H1 (cell line): ENCODE results near the gene GABARAPL2. TPM values are rescaled to one million over a fixed set of nuclear protein-coding genes. Genes with fewer than 3 reads are reported as not detected.

ENCODE experiments used
- CTCF ChIA-PET: fragments of 300-600 bp; sonication (Branson Sonifier 250); formaldehyde crosslinking; loops from one replicate; lab custom pipeline; 2021; ENCODE audit not compliant: partially characterized antibody; lab: Charles Lee
- POLR2A ChIA-PET: fragments of 300-600 bp; sonication (Branson Sonifier 250); formaldehyde crosslinking; loops from one replicate; lab custom pipeline; 2021; ENCODE audit warnings: inconsistent platforms; ENCODE audit not compliant: partially characterized antibody; lab: Charles Lee
- DNase-seq, 2 experiments: peaks; one replicate each; pipeline versions ENCODE4 v3.0.0 to v3.0.0-alpha.2; 2010 to 2022; ENCODE audit warnings: low spot score in 2 of 2, low read depth in 1 of 2, mixed read lengths in 1 of 2
- FAIRE-seq: peaks from 2 replicates; lab custom pipeline; 2011; peaks lifted over from hg19 to GRCh38; lab: Jason Lieb, UNC
- H2AFZ ChIP-seq: 2 replicates; pipeline ENCODE4 v1.8.1; 2012; ENCODE audit warnings: low read length, inconsistent platforms
- H2AK5ac ChIP-seq: 2 replicates; pipeline ENCODE4 v1.6.1; 2013; ENCODE audit warnings: low read depth, low read length
- H2BK120ac ChIP-seq: replicated peaks from 2 replicates; pipeline ENCODE3; 2013; ENCODE audit warnings: low read depth, low read length, inconsistent platforms
- H2BK12ac ChIP-seq: 2 replicates; pipeline ENCODE4 v1.6.1; 2013; ENCODE audit warnings: low read depth, low read length
- H2BK15ac ChIP-seq: 2 replicates; pipeline ENCODE4 v1.6.1; 2013; ENCODE audit warnings: low read length
- H2BK20ac ChIP-seq: 2 replicates; pipeline ENCODE4 v1.6.1; 2013; ENCODE audit warnings: low read length
- H2BK5ac ChIP-seq: 2 replicates; pipeline ENCODE4 v1.6.1; 2013; ENCODE audit warnings: low read depth, low read length
- H3K14ac ChIP-seq: 2 replicates; pipeline ENCODE4 v1.6.1; 2013; ENCODE audit warnings: inconsistent platforms; ENCODE audit not compliant: insufficient read length
- H3K18ac ChIP-seq: 2 replicates; pipeline ENCODE4 v1.6.1; 2013; ENCODE audit warnings: low read length; ENCODE audit errors: extremely low read depth
- H3K23ac ChIP-seq: 2 replicates; pipeline ENCODE4 v1.6.1; 2013; ENCODE audit warnings: inconsistent platforms; ENCODE audit not compliant: insufficient read length
- H3K23me2 ChIP-seq: 2 replicates; pipeline ENCODE4 v1.6.1; 2013; ENCODE audit warnings: low read depth, low read length
- H3K27ac ChIP-seq: 2 replicates; pipeline ENCODE4 v1.6.1; 2011; ENCODE audit warnings: low read depth, low read length, inconsistent platforms
- H3K27me3 ChIP-seq, 4 experiments: replicated peaks in 1 of 4; 1 replicate in 1 of 4; 2 replicates in 3 of 4; pipeline versions ENCODE4 v1.6.1 to v1.8.1; 2011 to 2013; ENCODE audit warnings: low read length in 3 of 4, mild to moderate bottlenecking in 3 of 4, inconsistent platforms in 2 of 4, mixed read lengths in 2 of 4, moderate library complexity in 1 of 4; ENCODE audit not compliant: control insufficient read depth in 3 of 4, insufficient read depth in 3 of 4; ENCODE audit errors: extremely low read depth in 1 of 4
- H3K36me3 ChIP-seq, 4 experiments: 2 replicates each; pipeline versions ENCODE4 v1.6.1 to v1.8.1; 2011 to 2013; ENCODE audit warnings: mild to moderate bottlenecking in 4 of 4, low read length in 3 of 4, moderate library complexity in 2 of 4, control low read depth in 1 of 4, inconsistent platforms in 1 of 4; ENCODE audit not compliant: insufficient read depth in 4 of 4, control insufficient read depth in 2 of 4
- H3K4ac ChIP-seq: replicated peaks from 2 replicates; pipeline ENCODE3; 2013; ENCODE audit warnings: low read length, low read depth, mixed read lengths, inconsistent platforms; ENCODE audit not compliant: insufficient read length
- H3K4me1 ChIP-seq, 4 experiments: replicated peaks in 1 of 4; 1 replicate in 1 of 4; 2 replicates in 3 of 4; pipeline versions ENCODE4 v1.6.1 to v1.8.1; 2011 to 2013; ENCODE audit warnings: low read length in 3 of 4, inconsistent platforms in 2 of 4, mixed read lengths in 1 of 4; ENCODE audit not compliant: insufficient read depth in 4 of 4, control insufficient read depth in 3 of 4
- H3K4me2 ChIP-seq, 2 experiments: 2 replicates each; pipeline versions ENCODE4 v1.6.1 to v1.8.1; 2011 to 2013; ENCODE audit warnings: low read depth in 2 of 2, low read length in 2 of 2, control low read depth in 1 of 2, inconsistent platforms in 1 of 2, mild to moderate bottlenecking in 1 of 2; ENCODE audit not compliant: insufficient read depth in 1 of 2
- H3K4me3 ChIP-seq, 4 experiments: fragments of 200-600, 300-600 bp in 1 of 4; sonication (generic), shearing (Covaris generic), sonication (Bioruptor Twin) in 1 of 4; 2 replicates each; pipeline versions ENCODE4 v1.5.1 to v1.8.1; 2011 to 2016; ENCODE audit warnings: low read length in 4 of 4, low read depth in 3 of 4, control low read depth in 2 of 4, inconsistent platforms in 2 of 4, mild to moderate bottlenecking in 2 of 4, mixed read lengths in 1 of 4, moderate library complexity in 1 of 4; ENCODE audit not compliant: insufficient read depth in 2 of 4; ENCODE audit errors: extremely low read depth in 1 of 4
- H3K56ac ChIP-seq: replicated peaks from 2 replicates; pipeline ENCODE3; 2013; ENCODE audit warnings: low read depth, mild to moderate bottlenecking, mixed read lengths, low read length, inconsistent platforms; ENCODE audit not compliant: insufficient read length
- H3K79me1 ChIP-seq: 2 replicates; pipeline ENCODE4 v1.6.1; 2013; ENCODE audit warnings: low read depth, low read length, control low read depth
- H3K79me2 ChIP-seq, 2 experiments: 2 replicates each; pipeline versions ENCODE4 v1.6.1 to v1.8.1; 2012 to 2013; ENCODE audit warnings: low read length in 2 of 2, mild to moderate bottlenecking in 2 of 2, inconsistent platforms in 1 of 2; ENCODE audit not compliant: insufficient read depth in 2 of 2, control insufficient read depth in 1 of 2
- H3K9ac ChIP-seq, 4 experiments: replicated peaks in 1 of 4; 1 replicate in 1 of 4; 2 replicates in 3 of 4; pipeline versions ENCODE4 v1.6.1 to v1.8.1; 2011 to 2013; ENCODE audit warnings: low read depth in 3 of 4, low read length in 3 of 4, control low read depth in 2 of 4, mild to moderate bottlenecking in 2 of 4, moderate library complexity in 2 of 4, inconsistent platforms in 1 of 4; ENCODE audit errors: extremely low read depth in 1 of 4
- H3K9me3 ChIP-seq, 2 experiments: 2 replicates each; pipeline versions ENCODE4 v1.6.1 to v1.8.1; 2012 to 2013; ENCODE audit warnings: mild to moderate bottlenecking in 2 of 2, moderate library complexity in 2 of 2, control low read depth in 1 of 2, inconsistent platforms in 1 of 2, low read depth in 1 of 2, low read length in 1 of 2, mixed read lengths in 1 of 2; ENCODE audit not compliant: insufficient read depth in 2 of 2
- H4K20me1 ChIP-seq, 2 experiments: replicated peaks in 1 of 2; 2 replicates each; pipeline versions ENCODE3 to v1.8.1; 2011 to 2013; ENCODE audit warnings: inconsistent platforms in 2 of 2, low read length in 2 of 2, mild to moderate bottlenecking in 1 of 2; ENCODE audit not compliant: insufficient read depth in 2 of 2, control insufficient read depth in 1 of 2
- H4K5ac ChIP-seq: 2 replicates; pipeline ENCODE4 v1.6.1; 2013; ENCODE audit warnings: low read length, low read depth, mixed read lengths, inconsistent platforms; ENCODE audit not compliant: insufficient read length
- H4K8ac ChIP-seq: 2 replicates; pipeline ENCODE4 v1.8.0; 2013; ENCODE audit warnings: mild to moderate bottlenecking, moderate library complexity, low read length, inconsistent platforms; ENCODE audit not compliant: insufficient read depth; ENCODE audit errors: extremely low read depth
- H4K91ac ChIP-seq: replicated peaks from 2 replicates; pipeline ENCODE3; 2013; ENCODE audit warnings: low read length, mixed read lengths, inconsistent platforms; ENCODE audit not compliant: insufficient read length
- ASH2L ChIP-seq: fragments of 200-600, 300-600 bp; sonication (generic); IDR thresholded peaks from one replicate; pipeline ENCODE4 v1.7.1; 2017; ENCODE audit warnings: low read length
- BACH1 ChIP-seq: IDR thresholded peaks from 2 replicates; pipeline ENCODE4 v1.6.1; 2012; ENCODE audit warnings: low read length, improper control_type of control experiment
- BRCA1 ChIP-seq: IDR thresholded peaks from 2 replicates; pipeline ENCODE4 v1.6.1; 2012; ENCODE audit warnings: low read depth, low read length, improper control_type of control experiment
- CHD1 ChIP-seq: IDR thresholded peaks from 2 replicates; pipeline ENCODE4 v1.6.1; 2012; ENCODE audit warnings: low read depth, low read length, improper control_type of control experiment
- CTBP2 ChIP-seq: IDR thresholded peaks from 2 replicates; pipeline ENCODE4 v1.7.0; 2011; ENCODE audit warnings: borderline replicate concordance, mild to moderate bottlenecking, moderate library complexity, mixed read lengths, low read length; ENCODE audit not compliant: insufficient read depth, insufficient read length
- CTCF ChIP-seq, 3 experiments: IDR thresholded peaks; 1 replicate in 2 of 3; 2 replicates in 1 of 3; pipeline versions ENCODE4 v1.5.1 to v1.6.1; 2011; ENCODE audit warnings: low read length in 3 of 3, mild to moderate bottlenecking in 3 of 3, inconsistent platforms in 2 of 3, low read depth in 1 of 3, moderate library complexity in 1 of 3; ENCODE audit not compliant: insufficient read depth in 1 of 3; ENCODE audit errors: control extremely low read depth in 1 of 3
- GTF2F1 ChIP-seq: IDR thresholded peaks from 2 replicates; pipeline ENCODE4 v1.6.1; 2012; ENCODE audit warnings: low read depth, low read length, improper control_type of control experiment, borderline replicate concordance
- JUND ChIP-seq: IDR thresholded peaks from 2 replicates; pipeline ENCODE4 v1.6.1; 2011; ENCODE audit warnings: mild to moderate bottlenecking, improper control_type of control experiment, low read length
- POLR2A ChIP-seq, 2 experiments: IDR thresholded peaks; 1 replicate in 1 of 2; 2 replicates in 1 of 2; pipeline ENCODE4 v1.6.1; 2011; ENCODE audit warnings: low read depth in 2 of 2, low read length in 2 of 2, mild to moderate bottlenecking in 2 of 2; ENCODE audit errors: control extremely low read depth in 1 of 2
- SRF ChIP-seq: IDR thresholded peaks from 2 replicates; pipeline ENCODE4 v1.6.1; 2011; ENCODE audit warnings: mild to moderate bottlenecking, low read depth, low read length, moderate library complexity
- TAF1 ChIP-seq: IDR thresholded peaks from 2 replicates; pipeline ENCODE4 v1.6.1; 2011; ENCODE audit warnings: mild to moderate bottlenecking, low read depth, low read length
- TBP ChIP-seq: IDR thresholded peaks from 2 replicates; pipeline ENCODE4 v1.6.1; 2011; ENCODE audit warnings: low read depth, low read length, improper control_type of control experiment
- WGBS, 2 experiments: shearing (Covaris generic) in 1 of 2; methylation state at CpG; one replicate each; pipeline versions ENCODE4 v1.1.6 to v1.1.7; 2013 to 2015; ENCODE audit warnings: low lambda C conversion rate in 2 of 2, mixed read lengths in 2 of 2, inconsistent platforms in 1 of 2, low coverage in 1 of 2, missing lambda C conversion rate in 1 of 2; ENCODE audit not compliant: insufficient replicate concordance in 2 of 2, insufficient coverage in 1 of 2, insufficient read length in 1 of 2; ENCODE audit errors: extremely low coverage in 1 of 2, missing lambda C conversion rate in 1 of 2; 5-methylcytosine and 5-hydroxymethylcytosine counted together
- polyA plus RNA-seq, 7 experiments: library from polyadenylated mRNA; depleted of rRNA in 3 of 7; stranded (reverse) in 5 of 7; unstranded in 2 of 7; fragments of >200 nt in 5 of 7; fragments of 200-250 nt in 2 of 7; gene quantifications; 1 replicate in 5 of 7; 2 replicates in 1 of 7; 4 replicates in 1 of 7; pipeline versions ENCODE4 v1.2.1 to v1.2.3, GENCODE V29; 2011 to 2013; ENCODE audit warnings: missing spikeins in 2 of 7, mixed read lengths in 2 of 7
- total RNA-seq: library from RNA; stranded (reverse); fragmentation: NEBNext Ultra II Directional; extraction: Animal tissue kit (Norgen Biotek cat#: 25700); gene quantifications from 2 replicates; pipeline ENCODE4 v1.2.1, GENCODE V29; 2021

Gene GABARAPL2
- total and polyA plus RNA-seq, 2 of the 8 experiments (the other 6 are each of a cell fraction or from before 2014, with no cell fraction given) = 65.8 to 71.3 TPM

- FAIRE-seq = no peak
- DNase-seq = no peak
- H2BK15ac ChIP-seq = no peak overlapping the region
- no peak overlapping the region for H3K4ac ChIP-seq
- no peak overlapping the region for H3K14ac ChIP-seq
- WGBS, 2 experiments = 96% methylated on average over 29 of the region's 29 CpGs; no CpG with 5 or more reads in 1 of the 2 experiments
- H3K18ac ChIP-seq = no peak overlapping the region
- no peak overlapping the region for H3K23ac ChIP-seq
- H2BK20ac ChIP-seq = no peak overlapping the region
- H2BK5ac ChIP-seq = no peak overlapping the region
- H3K79me2 ChIP-seq = no peaks in the 10 kb centered on the region
- POLR2A ChIA-PET = no interaction called here
- no peak for TF ChIP-seq CHD1
- no peak for TF ChIP-seq BACH1
- no peak for TF ChIP-seq JUND
- TF ChIP-seq CTBP2 = no peak
- TF ChIP-seq GTF2F1 = no peak
- TF ChIP-seq POLR2A (IDR thresholded peaks at IDR 0.05; ENCODE audit: control extremely low read depth in 1 of 2, low read depth in 2 of 2, low read length in 2 of 2) = no peak
- TF ChIP-seq ASH2L = no peak
- TF ChIP-seq TAF1 = no peak
- no peak for TF ChIP-seq TBP
- no peak for TF ChIP-seq SRF
- no peak for TF ChIP-seq BRCA1
- no peak for TF ChIP-seq CTCF (IDR thresholded peaks at IDR 0.05; ENCODE audit: control extremely low read depth in 1 of 3, insufficient read depth in 1 of 3, low read depth in 1 of 3, low read length in 3 of 3)
- TF ChIP-seq, all 59 proteins: peak for 0
- no peak overlapping the region for H4K5ac ChIP-seq
- no peaks in the 10 kb centered on the region for H3K79me1 ChIP-seq
- H3K36me3 ChIP-seq = no peaks in the 10 kb centered on the region
- H3K9ac ChIP-seq = no peak overlapping the region
- H2BK12ac ChIP-seq = no peak overlapping the region
- H3K4me3 ChIP-seq = no peak overlapping the region
- H3K9me3 ChIP-seq = no peaks in the 10 kb centered on the region
- H3K27me3 ChIP-seq = no peaks in the 10 kb centered on the region
- H2AFZ ChIP-seq = no peak overlapping the region; the same call in 1 of the 2 replicates
- H2BK120ac ChIP-seq = no peak overlapping the region
- CTCF ChIA-PET = interaction anchor here (0.7 to 9.3 kb wide), 2 partner anchors 9 to 198 kb away, joined by 3 to 203 read pairs; no protein-coding TSS in a partner anchor
- no peaks in the 10 kb centered on the region for H4K20me1 ChIP-seq
- H4K91ac ChIP-seq = no peak overlapping the region
- H3K23me2 ChIP-seq = no peaks in the 10 kb centered on the region
- no peak overlapping the region for H3K4me2 ChIP-seq
- no peak overlapping the region for H3K27ac ChIP-seq
- H3K56ac ChIP-seq = no peak overlapping the region
- no peaks in the 10 kb centered on the region for H3K4me1 ChIP-seq
- peak overlapping the region; percentile 54; the same call in 1 of the 2 replicates for H4K8ac ChIP-seq
- no peak overlapping the region for H2AK5ac ChIP-seq
Observed at GRCh38 chr16:75529959-75530358, 36.2 kb upstream of the GABARAPL2 start.
